Left cardiac atrium (tissue), 4 donors: ENCODE measurements around the gene RNU6-8. TPM values are rescaled to one million over a fixed set of nuclear protein-coding genes. Genes with fewer than 3 reads are reported as not detected.

Experiments
- ATAC-seq, 2 donors: fragments of 200-7000 bp; cut with Tn5 transposase; one replicate each; pipeline ENCODE4 v1.9.1; 2020; ENCODE audit warnings: mild to moderate bottlenecking in 2 of 2, moderate library complexity in 2 of 2
- DNase-seq: peaks from one replicate; pipeline ENCODE4 v3.0.0-alpha.2; 2020
- intact Hi-C, 2 donors: fragments of 100-400 bp; cut with DNase I; formaldehyde crosslinking; loops; one replicate each; pipeline versions ENCODE4 v1.14.1 to v1.15.1; 2022 to 2023
- long read RNA-seq: library from polyadenylated mRNA; unstranded; transcript quantifications from one replicate; pipeline ENCODE4 v2.0.0, GENCODE V29; 2021
- total RNA-seq, 2 donors: library from RNA; stranded (reverse); fragmentation: NEBNext Ultra II Directional; extraction: Animal tissue kit (Norgen Biotek cat#: 25700); gene quantifications; one replicate each; pipeline ENCODE4 v1.2.1, GENCODE V29; 2021
- donor health status: DM: no; HTN: yes; CAD: no.
- donor health status: DM: no; HTN: yes; CAD: no; lungs with severe emphysema.
- donor health status: DM: yes; HTN: yes; CAD: no.
- donor health status: Dilated cardiomyopathy.

RNU6-8 gene
- not detected for total RNA-seq
- long read RNA-seq, result 0 reads

DNA sequence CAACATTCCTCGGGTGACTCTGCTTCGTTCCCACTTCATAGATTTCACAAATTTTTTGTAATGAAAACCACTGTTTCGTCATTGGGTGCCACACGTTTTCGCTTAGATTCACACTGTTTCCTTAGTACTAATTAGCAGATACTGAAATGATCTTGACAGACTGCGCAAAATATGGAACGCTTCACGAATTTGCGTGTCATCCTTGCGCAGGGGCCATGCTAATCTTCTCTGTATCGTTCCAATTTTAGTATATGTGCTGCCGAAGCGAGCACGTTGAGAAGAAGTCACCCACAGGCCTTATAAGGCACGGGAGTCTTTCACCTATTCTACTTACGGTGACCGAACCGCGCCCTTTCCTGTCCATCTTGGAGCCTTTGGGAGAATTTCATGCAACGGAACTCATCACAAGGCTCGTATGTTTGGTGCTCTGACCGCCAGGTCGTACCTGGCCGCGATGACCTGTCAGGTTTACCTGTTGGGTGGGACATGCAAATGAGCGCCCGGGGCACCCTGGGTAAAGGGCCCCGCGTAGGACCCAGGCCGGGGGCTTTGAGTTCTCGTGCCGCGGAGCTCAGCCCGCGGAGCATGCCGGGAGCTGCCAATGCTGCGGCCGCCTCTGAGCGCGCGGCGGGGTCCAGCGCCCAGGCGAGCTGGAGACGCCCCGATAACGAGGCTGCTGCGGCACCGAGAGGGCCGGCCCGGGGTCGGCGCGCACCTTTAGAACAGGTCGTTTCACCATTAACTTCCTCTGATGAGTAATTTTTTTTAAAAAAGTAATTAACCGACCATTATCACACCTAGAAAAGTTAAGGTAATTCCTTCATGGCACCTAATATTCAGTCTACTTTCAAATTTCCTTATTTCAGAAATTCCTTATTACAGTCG, at the start of gene RNU6-8:
Gene RNU6-8 (minus strand): TSS at position 272 of the 885 bp plus-strand sequence.
- ATAC-seq, result peak; percentile 91 to 95
- peak; percentile 91 for DNase-seq
- intact Hi-C loops, result loop anchor here (2.0 to 10.0 kb wide), 2 partner anchors 126 to 128 kb away; partner anchors contain the start of gene ARHGAP5 (in 2 of the 2)

DNA sequence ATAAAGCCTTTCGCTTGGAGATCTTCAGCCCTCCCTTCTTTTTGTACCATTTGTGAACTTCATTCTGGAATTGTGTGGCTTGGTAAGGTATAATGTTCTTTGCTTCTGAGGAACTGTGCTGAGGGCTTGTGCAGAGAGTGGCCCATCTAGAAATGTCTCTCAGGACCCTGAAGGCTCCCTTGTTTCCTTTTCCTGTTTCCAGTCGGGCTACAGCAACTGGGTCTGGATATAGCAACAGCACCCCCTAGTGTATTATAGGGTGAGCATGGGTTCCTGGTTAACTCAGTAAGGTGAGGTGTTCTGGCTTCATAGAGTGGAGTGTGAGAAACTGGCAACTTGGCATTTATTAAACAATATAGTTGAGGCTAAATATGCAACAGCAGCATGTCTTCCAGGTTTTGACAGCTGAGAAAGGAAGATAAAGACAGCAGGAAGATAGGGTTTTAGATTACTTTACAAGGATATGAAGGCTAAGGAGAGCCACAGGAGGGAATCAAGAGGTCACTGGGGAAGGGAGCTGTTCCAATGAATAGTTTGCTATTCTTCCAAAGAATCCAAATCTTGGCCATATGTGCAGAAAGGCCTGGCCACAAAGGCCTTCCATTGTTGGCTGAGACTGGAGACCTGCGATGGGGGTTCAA, 49.1 kb upstream of the RNU6-8 start:
- DNase-seq (peak; percentile 34), ATAC-seq (peak; percentile 82 to 86)
- intact Hi-C loops, result loop anchor here (2.0 to 10.0 kb wide), 5 partner anchors 303 to 800 kb away; no protein-coding TSS in a partner anchor

DNA sequence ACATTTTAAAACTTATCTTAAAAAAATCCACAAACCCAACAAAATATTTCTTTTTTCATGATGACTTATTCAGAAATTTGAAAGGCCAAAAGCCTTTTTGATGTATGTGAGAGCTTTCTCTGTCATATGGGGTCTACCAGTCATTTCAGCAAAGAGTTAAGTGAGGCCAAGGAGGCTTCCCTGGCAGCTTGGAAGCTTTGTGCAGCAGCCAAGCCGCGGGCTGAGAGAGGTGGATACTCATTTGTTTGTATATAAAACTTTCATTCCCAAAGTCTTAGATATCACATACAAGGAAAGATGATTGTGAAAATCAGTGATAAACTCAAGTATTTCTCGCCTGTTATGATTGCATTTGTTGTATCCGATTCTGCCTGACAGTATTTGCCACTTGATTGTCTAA, 48.5 kb upstream of the RNU6-8 start:
- no peak for DNase-seq
- ATAC-seq, result no peak
- intact Hi-C loops, result loop anchor here (5.0 to 10.0 kb wide), 4 partner anchors 303 to 799 kb away; no protein-coding TSS in a partner anchor

DNA sequence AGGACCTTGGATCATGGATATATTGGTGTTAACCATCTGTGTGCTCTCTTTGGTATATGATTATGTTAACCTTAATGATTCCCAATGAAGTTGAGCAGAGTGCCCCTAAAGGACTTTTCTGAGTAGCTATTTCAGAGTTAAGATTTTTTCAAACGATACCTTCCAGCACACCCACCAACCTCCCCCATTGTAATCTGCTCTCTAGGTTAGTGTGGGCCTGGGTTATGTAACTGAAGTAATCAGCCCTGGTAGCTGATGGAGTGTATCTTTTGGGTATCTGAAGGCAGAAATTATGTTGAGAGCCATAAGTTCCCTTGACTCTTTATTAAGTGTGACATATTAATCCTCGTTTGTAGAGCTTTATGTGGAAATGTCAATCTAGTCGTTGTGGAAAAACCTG, 47.6 kb upstream of the RNU6-8 start:
- intact Hi-C loops, result loop anchor here (5.0 to 10.0 kb wide), 4 partner anchors 304 to 798 kb away; no protein-coding TSS in a partner anchor
- ATAC-seq, result no peak
- no peak for DNase-seq

DNA sequence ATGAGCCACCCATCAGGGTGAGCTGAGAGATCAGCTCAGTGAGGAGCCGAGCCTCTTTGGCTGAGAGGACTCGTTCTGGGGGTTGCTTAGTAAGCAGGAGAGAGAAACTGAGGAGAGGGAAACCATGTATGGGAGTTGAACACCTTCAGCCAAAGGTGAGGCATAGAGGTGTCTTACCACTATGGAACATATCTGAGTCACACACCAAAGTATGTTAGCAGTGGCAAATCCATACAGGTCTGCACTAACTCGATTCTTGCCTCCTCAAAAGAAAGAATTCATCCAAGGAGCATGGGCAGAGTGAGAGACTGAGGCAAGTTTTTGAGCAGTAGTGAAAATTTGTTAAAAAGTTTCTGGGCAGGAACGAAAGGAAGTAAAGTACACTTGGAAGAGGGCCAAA, 46.7 kb upstream of the RNU6-8 start:
- intact Hi-C loops, result loop anchor here (5.0 to 10.0 kb wide), 4 partner anchors 305 to 797 kb away; no protein-coding TSS in a partner anchor
- no peak for DNase-seq
- ATAC-seq, result no peak

DNA sequence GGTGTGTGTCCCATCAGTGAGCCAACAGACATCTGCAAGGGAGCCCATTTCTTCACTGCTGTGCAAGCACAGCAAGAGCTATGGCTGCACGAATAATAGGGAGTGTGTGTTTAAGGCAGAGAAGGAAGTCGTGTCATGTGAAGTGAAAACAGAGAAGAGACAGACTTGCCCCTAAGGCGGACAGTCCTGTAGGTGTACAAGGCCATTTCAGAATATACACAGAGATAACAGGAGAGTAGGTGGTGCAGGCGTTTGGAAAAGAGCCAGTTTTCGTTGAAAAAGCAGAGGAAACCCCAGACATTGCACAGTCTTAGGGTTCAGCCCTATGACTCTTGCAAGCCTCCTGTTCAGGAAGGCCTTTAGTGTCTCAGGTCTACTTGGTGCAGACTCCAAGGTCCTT, 46.3 kb upstream of the RNU6-8 start:
- no peak for ATAC-seq
- intact Hi-C loops, result no loop called here
- DNase-seq, result no peak

DNA sequence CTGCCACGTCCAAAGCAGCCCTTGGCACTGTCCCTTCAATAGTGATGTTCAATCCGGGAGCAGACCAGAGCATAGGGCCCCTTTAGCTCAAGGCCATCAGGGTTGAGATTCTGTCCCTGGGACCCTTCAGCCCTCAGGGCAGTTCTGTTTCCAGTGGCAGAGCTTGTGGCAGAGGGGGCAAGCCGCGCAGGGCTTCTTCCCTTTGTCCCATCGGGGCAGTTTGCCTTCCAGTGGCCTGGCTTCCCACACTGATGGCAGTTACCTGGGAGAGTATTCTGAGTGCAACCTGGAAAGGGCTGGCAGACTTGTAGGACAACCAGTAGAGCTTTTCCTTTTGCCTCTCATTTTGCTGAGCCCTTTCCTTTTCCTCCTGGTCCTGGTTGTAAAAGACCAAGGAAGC, 43.7 kb upstream of the RNU6-8 start:
- intact Hi-C loops, result no loop called here
- ATAC-seq (no peak), DNase-seq (no peak)

DNA sequence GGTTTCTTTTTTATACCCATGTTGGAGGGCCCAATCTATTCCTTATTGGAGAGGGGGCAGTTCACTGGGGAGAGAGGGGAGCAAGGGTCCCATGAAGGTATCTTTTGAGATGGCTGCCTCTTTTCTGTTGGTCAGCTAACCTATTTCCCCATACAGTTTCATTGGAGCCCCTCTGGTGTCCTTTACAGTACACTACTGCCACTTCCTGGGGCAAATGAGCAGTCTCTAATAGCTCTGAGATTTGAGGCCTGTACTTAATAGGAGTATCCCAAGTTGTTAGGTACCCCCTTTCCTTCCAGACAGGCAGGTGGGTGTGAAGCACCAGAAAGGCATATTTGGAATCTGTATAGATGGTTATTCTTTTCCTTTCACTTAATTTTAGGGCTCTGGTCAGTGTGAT, 41.3 kb upstream of the RNU6-8 start:
- ATAC-seq (no peak), DNase-seq (no peak)
- intact Hi-C loops, result no loop called here

DNA sequence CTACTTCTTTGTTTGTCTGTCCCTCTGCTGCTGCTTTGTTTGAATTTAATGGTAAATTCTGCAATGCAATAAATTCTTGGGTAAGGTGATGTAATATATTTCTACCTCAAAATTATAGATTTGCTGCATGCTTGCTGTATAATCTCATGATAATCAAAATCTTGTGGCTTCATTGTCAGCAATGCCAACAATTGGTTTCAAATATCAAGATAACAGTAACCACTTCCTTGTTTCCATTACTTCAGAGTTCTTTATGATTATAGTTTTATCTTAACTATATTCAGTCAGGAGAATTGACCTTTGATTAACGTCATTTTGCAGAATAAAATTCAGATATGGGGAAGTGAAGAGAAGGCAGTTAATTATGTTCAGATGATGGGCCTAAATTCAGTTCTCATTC, 30.2 kb upstream of the RNU6-8 start:
- intact Hi-C loops, result no loop called here
- DNase-seq, result no peak
- no peak for ATAC-seq

DNA sequence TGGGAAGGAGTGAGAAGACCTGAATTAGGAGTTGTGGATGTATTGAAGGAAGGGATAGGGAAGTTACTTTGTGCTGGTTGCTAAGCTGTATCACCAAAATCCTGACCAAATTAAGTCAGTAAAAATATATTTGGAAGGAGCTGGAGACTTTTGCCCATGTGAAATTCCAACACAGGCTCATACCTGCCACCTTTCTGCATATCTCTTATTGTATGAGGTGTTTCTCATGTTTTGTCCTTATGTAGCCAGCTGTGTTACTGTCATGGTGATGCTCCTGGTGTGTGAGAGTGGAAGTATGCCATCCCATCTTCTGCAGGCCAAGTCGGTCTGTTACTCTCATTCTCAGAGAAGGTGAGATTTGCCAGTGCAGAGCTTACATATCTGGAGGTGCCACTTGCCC, 29.4 kb upstream of the RNU6-8 start:
- ATAC-seq, result no peak
- DNase-seq, result no peak
- intact Hi-C loops, result no loop called here

DNA sequence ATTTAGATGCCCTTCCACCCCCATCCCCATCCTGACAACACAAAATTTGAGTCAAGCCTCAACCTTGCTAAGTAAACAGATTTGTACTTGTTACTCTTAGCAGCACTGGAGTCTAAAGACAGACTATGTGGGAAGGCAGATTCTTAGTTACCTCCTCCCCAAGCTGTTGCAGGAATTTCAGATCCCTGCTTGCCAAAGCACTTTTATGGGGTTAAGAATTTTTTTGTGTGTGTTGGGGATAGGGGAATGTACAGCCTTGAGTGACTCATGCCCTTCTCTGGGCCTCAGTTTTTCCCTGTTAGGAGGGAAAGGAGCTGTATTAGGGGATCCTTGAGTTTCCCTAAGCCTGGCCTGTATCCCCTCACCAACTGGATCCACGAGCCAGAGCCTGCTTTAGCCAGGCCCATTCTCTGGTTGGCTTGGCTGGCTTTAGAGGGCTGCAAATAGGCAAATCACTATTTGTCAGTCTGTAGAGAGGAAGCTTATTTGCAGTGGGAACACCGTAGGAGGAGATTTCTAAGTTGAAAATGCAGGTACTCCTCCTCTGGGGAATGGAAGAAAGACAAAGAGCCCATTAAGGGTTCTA, 27.7 kb upstream of the RNU6-8 start:
- intact Hi-C loops, result no loop called here
- no peak for DNase-seq
- peak; percentile 32 to 41 for ATAC-seq

DNA sequence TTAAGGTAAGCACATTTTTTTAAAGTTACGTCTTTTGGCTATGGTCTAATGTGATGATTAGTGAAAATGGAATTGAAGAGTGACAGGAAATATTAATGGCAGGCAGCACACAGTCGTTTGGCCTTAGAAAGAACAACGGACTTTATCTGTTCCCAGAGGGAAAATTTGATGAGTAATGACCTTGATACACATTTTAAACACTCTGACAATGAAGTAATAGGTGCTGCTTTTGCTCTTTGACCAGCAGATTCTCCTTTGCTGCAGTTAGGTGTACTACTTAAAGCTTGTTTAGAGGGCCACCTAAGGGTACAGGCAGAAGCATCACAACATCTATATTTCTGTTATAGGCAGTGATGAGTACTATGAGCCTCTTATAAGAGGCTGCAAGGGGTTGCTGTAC, 27.1 kb upstream of the RNU6-8 start:
- ATAC-seq (peak; percentile 29 to 77), DNase-seq (no peak)
- intact Hi-C loops, result no loop called here

DNA sequence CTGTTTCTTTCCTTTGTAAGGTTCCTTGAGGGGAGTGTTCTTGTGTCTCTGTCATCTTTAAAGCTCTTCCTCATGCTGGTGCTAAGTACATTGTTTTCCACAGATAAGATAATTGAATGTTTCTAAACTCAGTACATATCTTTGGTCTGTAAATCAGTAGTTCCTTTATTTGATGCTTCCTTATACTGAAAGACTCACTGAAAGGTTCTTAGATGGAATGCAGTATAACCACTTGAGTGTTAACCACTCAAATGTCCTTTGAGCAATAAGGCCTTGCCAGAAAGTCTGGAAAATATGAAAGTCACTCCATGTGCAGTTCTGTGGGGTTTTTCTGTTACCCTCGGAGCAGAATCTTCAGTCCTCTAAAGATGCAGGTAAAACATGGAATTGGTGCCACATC, 23.0 kb upstream of the RNU6-8 start:
- no peak for ATAC-seq
- no peak for DNase-seq
- intact Hi-C loops, result no loop called here

DNA sequence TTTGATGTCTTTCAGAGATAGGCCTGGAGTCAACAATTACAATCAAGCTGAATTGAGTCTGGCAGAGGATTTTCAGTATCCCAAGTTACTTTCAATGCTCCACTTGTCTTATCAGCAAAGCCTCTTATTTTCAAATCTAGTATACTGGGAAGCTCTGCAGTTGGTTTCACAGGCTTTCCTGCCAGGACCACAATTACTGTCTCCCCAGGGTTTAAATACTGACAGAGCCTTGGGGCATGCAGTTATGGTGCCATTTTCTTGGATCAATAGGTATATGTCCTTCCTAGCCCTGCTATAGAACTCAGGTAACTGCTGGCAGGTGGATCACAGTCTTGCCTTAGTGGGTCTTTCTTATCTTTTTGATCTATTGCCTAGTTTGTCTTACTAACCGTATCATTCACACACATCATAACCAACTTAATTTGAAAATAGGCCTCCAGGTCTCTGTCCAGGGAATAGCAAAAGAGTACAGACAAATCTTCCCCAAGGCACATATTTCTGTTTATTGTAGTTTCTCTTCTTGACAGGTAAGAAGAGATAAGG, 22.4 kb upstream of the RNU6-8 start:
- intact Hi-C loops, result no loop called here

DNA sequence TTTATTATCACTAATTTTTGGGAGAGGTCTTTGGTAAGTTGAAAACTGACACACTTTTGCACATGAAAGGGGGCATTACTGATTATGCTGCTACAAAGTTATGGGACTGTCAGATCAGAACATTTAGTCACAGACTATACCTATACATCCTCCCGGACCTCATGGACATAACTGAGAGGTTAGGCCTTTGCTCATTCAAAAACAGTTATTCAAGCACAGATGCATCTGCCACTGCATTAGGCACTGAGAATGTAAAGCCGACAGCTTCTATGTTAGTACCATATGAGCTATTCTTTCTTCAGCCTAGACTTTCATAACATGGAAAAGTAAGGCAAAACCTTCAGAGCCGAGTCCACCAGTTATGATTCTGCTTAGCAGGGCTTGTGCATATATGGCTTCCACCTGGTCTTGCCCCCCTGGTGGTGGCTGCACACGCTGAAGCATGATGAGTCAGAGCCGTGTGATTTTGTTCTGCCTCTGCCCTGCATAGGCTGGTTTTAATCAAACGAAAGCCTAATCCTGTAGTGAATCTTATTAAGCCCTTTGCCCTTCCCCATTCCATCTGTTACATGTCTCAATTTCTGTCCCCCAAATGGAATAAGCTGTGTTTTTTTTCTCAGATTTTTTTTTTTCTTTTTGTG, 21.8 kb upstream of the RNU6-8 start:
- peak; percentile 83 to 91 for ATAC-seq
- DNase-seq, result no peak
- intact Hi-C loops, result no loop called here

More for the DNA sequence above, 22.4 kb upstream of the RNU6-8 start:
- DNase-seq (no peak), ATAC-seq (peak in 1 of 2 donors; percentile 9)

DNA sequence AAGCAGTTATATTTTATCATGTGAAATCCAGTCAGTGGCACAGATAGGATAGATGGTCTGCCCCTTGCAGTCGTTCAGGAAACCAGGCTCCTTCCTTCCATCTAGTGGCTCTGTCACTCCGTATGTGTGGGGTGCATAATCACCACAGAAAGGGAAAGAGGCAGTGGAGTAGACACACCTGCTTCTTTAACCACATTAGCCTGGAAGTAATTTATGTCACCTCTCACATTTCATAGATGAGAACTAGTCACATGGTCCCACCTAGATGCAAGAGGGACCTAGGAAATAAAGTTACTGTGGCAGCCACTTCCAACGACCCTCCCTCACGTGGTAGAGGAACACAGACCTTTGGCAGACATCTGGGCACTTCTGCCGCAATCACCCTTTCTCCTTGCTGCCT, 14.2 kb upstream of the RNU6-8 start:
- ATAC-seq, result no peak
- intact Hi-C loops, result no loop called here
- no peak for DNase-seq

DNA sequence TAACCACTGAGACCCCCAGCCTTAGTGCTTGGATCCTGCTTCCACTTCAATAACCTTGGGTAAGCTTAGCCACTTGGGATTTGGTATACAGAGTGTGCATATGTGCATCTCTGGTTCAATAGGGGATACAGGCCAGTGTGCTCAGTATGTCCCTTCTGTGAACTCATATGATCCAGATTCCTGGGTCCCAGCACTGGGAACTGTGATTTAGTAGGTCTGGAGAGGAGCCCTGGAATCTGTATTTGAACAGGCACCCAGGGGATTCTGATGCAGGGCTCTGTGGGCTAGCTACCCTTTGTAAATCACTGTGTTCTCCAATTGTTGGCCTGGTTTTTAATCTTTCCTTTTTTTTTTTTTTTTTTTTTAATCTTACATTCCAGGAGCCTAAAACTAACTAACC, 9.8 kb upstream of the RNU6-8 start:
- DNase-seq (no peak), ATAC-seq (no peak)
- intact Hi-C loops, result no loop called here

DNA sequence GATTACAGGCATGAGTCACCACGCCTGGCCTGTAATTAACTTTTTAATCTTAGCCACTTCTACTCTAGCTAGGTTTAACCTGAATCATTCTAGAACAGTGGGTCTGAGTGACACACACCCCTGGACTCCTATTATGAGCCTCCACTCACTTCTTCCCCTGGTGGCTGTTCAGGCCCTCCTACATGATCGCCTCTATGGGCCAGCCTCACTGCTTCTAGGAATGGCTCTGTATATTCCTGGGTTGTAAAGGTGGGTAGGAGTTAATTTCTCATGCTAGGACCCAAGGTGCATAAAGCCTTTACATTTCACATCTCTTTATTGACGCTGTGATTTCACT, 8.0 kb upstream of the RNU6-8 start:
- DNase-seq, result no peak
- ATAC-seq, result no peak
- intact Hi-C loops, result no loop called here

DNA sequence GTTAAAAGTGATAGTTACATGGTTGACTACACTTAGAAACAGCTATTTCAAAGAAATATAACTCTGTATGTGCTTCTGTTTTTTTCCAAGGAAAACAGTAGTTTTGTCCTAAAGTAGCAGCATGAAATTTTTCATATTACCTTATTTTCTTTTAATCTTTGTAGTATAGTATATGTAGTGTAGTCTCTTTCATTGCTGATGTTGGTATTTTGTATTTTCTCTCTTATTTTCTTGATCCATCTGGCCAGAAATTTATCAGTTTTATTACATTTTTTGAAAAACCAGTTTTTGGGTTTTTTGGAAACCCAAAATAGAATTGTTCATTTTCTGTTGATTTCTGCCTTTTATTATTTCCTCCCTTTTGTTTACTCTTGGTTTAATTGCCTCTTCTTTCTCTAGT, 6.4 kb upstream of the RNU6-8 start:
- no peak for DNase-seq
- intact Hi-C loops, result loop anchor here in 1 of 2 donors (10.0 kb wide), 1 partner anchor 135 kb away; the partner anchor contains the start of gene ARHGAP5
- no peak for ATAC-seq
